OCI-M1 (cell line): ENCODE measurements around the gene PEX13.

ENCODE experiments used
- DNase-seq: peaks from one replicate; lab custom pipeline; 2025; lab: John Stamatoyannopoulos, UW

Gene PEX13

DNA sequence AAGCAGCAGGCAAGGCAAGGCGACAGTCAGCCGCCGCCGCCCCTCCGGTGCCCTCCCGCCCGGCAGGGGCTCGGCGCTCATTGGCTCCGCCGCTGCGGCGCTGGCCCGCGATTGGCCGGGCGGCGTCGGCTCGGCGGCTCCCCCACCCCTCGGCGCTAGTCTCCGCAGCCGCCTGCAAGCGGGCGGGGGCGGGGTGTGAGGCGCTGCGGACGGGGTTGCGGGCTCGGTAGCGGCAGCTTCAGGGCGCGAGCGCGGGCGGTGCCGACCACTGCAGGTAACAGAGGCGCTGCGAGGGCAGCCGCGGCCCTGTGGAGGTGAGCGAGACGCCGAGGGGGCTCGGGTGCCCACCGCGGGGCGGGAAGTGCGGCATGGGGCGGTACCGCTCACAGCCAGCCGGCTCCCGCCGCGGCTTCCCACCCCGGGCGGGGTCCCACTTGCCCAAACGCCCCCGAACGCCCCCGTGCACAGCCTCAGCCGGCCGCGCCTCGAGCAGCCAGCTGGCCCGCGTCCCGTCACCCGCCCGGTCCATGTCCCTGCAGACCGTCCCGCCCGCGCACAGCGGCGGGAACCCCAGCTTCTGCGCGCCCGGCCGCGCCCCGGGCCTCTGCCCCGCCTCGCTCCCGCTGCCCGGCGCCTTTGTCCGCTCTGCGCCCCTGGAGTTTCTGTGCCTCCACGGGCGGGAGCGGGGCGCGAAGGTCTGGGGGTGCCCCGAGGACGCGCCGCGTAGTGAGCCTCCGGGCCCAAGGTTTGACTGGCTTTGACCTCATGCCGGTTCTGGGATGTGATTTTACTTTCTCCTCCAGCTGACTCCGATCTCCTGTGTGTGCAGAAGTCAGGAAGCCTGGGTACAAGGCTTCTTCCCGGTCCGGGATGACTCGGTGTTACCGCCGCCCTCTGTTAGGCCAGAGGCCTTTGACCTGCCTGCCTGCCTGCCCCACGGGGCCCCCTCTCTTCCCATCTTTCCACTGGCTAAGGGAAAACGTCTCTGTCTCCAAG, 48.5 kb downstream of the PEX13 start, which contains the start of gene SANBR:
Gene SANBR, plus strand, starts transcription at position 158 of the 996 bp plus-strand sequence. CDS start 4,480 bp downstream, outside the sequence.
- DNase-seq: peak; percentile 95

DNA sequence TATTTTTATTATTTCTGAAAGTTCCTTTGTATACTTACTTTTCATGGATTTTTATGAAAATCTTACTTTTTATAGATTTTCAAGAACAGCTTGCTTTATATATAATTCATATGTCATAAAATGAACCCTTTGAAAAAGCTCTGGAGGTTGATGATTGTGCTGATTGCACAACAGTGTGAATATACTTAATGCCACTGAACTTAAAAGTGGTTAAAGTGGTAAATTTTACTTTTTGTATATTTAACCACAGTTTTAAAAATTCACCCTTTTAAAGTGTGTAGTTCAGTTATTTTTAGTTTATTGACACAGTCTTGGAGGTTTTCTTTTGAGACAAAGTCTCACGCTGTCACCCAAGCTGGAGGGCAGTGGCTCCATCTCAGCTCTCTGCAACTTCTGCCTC, 56.6 kb downstream of the PEX13 start:
- no peak for DNase-seq

DNA sequence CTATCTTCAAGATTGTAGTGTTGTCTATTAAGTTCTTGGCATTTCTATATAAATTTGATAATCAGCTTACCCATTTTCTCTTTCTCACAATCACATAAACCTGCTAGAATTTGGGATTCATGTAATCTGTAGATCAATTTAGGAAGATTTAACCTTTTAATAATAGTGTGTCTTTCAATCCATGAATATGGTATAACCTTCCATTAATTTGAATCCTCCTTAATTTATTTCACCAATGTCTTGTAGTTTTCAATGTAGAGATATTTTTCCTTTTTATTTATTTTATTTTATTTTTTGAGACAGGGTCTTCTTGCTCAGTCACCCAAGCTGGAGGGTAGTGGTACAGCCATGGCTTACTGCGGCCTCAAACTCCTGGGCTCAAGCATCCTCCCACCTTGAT, 68.4 kb downstream of the PEX13 start:
- DNase-seq: no peak

DNA sequence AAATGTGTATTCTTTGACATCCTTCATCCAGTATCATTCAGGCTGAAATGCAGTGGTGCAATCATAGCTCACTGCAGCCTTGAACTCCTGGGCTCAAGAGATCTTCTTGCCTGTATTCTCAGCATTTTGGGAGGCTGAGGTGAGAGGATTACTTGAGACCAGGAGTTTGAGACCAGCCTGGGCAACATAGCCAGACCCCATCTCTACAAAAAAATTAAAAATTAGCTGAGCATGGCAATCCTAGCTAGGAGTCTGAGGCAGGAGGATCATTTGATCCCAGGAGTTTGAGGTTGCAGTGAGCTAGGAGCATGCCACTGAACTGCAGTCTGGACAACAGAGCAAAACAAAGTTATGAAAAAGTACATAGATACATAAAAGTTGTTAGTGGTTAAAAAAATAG, 72.3 kb downstream of the PEX13 start:
- no peak for DNase-seq

DNA sequence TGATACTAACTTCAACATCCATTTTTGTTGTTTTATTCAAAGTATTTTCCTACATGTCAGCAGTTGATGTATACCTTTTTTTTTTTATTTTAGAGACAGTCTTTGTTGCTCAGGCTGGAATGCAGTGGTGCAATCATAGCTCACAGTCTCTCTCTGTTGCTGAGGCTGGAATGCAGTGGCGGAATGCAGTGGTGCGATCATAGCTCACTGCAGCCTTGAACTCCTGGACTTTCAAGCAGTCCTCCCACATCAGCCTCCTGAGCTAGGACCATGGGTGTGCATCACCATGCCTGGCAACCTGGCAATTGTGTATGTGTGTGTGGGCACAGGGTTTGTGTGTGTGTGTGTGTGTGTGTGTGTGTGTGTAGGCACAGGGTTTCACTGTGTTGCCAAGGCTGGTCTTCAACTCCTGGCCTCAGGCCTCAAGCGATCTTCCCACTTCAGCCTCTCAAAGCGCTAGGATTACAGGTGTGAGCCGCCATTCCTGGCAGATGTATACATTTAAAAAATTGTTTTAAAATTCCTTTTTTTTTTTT, 72.9 kb downstream of the PEX13 start:
- no peak for DNase-seq

DNA sequence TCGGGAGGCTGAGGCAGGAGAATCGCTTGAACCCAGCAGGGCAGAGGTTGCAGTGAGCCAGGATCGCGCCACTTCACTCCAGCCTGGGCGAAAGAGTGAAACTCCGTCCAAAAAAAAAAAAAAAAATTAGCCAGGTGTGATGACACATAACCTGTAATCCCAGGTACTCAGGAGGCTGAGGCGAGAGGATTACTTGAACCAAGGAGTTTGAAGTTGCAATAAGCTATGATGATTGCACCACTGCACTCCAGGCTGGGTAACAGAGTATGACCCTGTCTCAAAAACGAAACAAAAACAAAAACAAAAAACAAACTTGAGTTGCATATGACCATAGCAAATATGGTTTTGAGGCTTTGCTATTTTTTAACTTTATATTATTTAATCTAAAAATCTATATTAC, 74.0 kb downstream of the PEX13 start:
- no peak for DNase-seq

DNA sequence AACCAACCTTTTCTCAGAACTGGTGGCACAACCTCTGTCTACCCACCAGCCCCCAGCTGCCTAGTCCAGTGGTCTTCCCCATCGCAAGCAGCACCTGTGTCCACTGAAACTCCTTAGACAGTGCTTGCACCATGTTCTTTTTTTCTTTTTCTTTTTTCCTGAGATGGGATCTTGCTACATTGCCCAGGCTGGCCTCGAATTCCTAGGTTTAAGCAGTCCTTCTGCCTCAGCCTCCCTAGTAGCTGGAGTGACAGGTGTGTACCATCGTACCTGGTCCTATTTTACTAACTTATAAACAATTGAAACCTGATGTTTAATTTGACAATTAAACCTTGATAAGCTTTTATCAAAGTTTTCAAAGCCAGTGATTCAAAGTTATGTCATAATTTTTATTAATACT, 78.9 kb downstream of the PEX13 start:
- DNase-seq: no peak

DNA sequence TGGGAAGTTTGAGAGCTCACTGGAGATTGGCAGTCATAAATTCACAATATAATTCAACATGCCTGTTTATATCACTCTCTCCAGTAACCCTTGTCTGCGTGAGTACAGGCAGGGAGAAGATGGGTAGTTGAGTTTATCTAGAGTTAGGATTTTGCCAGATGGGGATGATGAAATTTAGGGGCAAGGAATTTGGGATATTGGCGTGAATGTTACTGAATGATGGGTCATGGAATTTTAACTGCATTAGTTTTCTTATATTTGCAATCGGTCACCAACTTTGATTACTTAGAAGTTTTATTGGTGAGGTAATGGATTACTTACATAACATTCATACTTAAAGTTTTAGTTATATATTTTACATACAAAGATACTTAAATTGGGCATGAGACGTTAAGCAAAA, 83.3 kb downstream of the PEX13 start:
- no peak for DNase-seq
